ENCODE results near the gene IZUMO1.

DNA sequence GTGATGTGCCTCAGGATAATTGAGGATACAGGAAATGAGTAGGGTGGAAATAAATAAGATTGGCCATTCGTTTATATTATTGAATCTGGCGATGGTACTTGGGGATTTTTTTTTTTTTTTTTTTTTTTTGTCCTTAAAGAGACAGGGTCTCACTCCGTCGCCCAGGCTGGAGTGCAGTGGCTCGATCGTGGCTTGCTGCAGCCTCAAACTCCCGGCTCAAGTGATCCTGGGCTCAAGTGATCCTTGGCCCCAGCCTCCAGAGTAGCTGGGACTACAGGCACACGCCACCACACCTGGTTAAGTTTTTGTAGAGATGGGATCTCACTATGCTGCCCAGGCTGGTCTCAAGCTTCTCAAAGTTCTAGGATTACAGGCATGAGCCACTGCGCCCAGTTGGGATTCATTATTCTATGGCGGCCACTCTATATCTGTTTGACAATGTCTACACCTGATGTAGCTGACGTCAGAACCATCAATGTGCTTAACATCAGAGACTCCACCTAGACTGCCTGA lies 24.5 kb downstream of the IZUMO1 start:
- TF ChIP-seq CTCF (conservative IDR thresholded peaks at IDR 0.05; ENCODE audit: low read depth, low read length): no peak
- TF ChIP-seq EZH2 (IDR thresholded peaks at IDR 0.05; ENCODE audit: borderline replicate concordance, low read depth, low read length, poor library complexity, severe bottlenecking): no peak
